ENCODE data around the gene DSCAM. TPM values are rescaled to one million over a fixed set of nuclear protein-coding genes. Genes with fewer than 3 reads are reported as not detected.

Gene DSCAM
- total RNA-seq, 1 donor from 2014 or later: not detected

- Histone ChIP-seq H3K9me3 (no peaks in the 10 kb centered on the region), H3K4me3 (no peak overlapping the region)
- intact Hi-C loops (cut with DNase I): no loop called here
Observed at GRCh38 chr21:40015818-40016217, 831.1 kb downstream of the DSCAM start.

GRCh38 chr21:40014394-40014793 lies 832.6 kb downstream of the DSCAM start:
- intact Hi-C loops (cut with DNase I): no loop called here
- Histone ChIP-seq H3K4me3 (no peak overlapping the region), H3K27ac (no peak overlapping the region), H3K4me1 (no peaks in the 10 kb centered on the region), H3K36me3 (no peaks in the 10 kb centered on the region), H3K9me3 (no peaks in the 10 kb centered on the region), H3K27me3 (no peaks in the 10 kb centered on the region)
- no peak for TF ChIP-seq CTCF (IDR thresholded peaks at IDR 0.05)
- no peak for DNase-seq (ENCODE audit: low spot score in 2 of 2)

More at GRCh38 chr21:40015818-40016217, 831.1 kb downstream of the DSCAM start:
- DNase-seq (ENCODE audit: low spot score in 2 of 2): no peak
- no peaks in the 10 kb centered on the region for H3K36me3 ChIP-seq
- TF ChIP-seq CTCF (IDR thresholded peaks at IDR 0.05): no peak
- no peaks in the 10 kb centered on the region for H3K4me1 ChIP-seq
- H3K27ac ChIP-seq: no peak overlapping the region
- H3K27me3 ChIP-seq: no peaks in the 10 kb centered on the region

- Histone ChIP-seq H3K27me3 (no peaks in the 10 kb centered on the region), H3K4me3 (no peak overlapping the region), H3K27ac (no peak overlapping the region), H3K4me1 (no peaks in the 10 kb centered on the region), H3K36me3 (no peaks in the 10 kb centered on the region), H3K9me3 (no peaks in the 10 kb centered on the region)
- intact Hi-C loops (cut with DNase I): no loop called here
- no peak for DNase-seq (ENCODE audit: low spot score in 2 of 2)
- no peak for TF ChIP-seq CTCF (IDR thresholded peaks at IDR 0.05)
Observed at GRCh38 chr21:40013001-40013735, 833.8 kb downstream of the DSCAM start.

- H3K36me3 ChIP-seq: no peaks in the 10 kb centered on the region
- H3K27me3 ChIP-seq: no peaks in the 10 kb centered on the region
- H3K27ac ChIP-seq: no peak overlapping the region
- no peak for TF ChIP-seq CTCF (IDR thresholded peaks at IDR 0.05)
- DNase-seq (ENCODE audit: low spot score in 2 of 2): no peak
- H3K9me3 ChIP-seq: no peaks in the 10 kb centered on the region
- no peaks in the 10 kb centered on the region for H3K4me1 ChIP-seq
- H3K4me3 ChIP-seq: no peak overlapping the region
- intact Hi-C loops (cut with DNase I): no loop called here
Observed at GRCh38 chr21:40011371-40011770, 835.6 kb downstream of the DSCAM start.

- no peak overlapping the region for H3K4me3 ChIP-seq
- DNase-seq (ENCODE audit: low spot score in 2 of 2): no peak
- intact Hi-C loops (cut with DNase I): no loop called here
- no peaks in the 10 kb centered on the region for H3K9me3 ChIP-seq
- H3K36me3 ChIP-seq: no peaks in the 10 kb centered on the region
- TF ChIP-seq CTCF (IDR thresholded peaks at IDR 0.05): no peak
- no peaks in the 10 kb centered on the region for H3K4me1 ChIP-seq
- H3K27ac ChIP-seq: no peak overlapping the region
- no peaks in the 10 kb centered on the region for H3K27me3 ChIP-seq
Observed at GRCh38 chr21:40002978-40003377, 844.0 kb downstream of the DSCAM start.
